ENCODE data around the gene CA4. TPM values are rescaled to one million over a fixed set of nuclear protein-coding genes. Genes with fewer than 3 reads are reported as not detected.

Gene CA4
- total and polyA plus RNA-seq, 9 of the 15 experiments (the other 6 are each of a cell fraction or from before 2014, with no cell fraction given) = 0.13 TPM; not detected in 7

DNA sequence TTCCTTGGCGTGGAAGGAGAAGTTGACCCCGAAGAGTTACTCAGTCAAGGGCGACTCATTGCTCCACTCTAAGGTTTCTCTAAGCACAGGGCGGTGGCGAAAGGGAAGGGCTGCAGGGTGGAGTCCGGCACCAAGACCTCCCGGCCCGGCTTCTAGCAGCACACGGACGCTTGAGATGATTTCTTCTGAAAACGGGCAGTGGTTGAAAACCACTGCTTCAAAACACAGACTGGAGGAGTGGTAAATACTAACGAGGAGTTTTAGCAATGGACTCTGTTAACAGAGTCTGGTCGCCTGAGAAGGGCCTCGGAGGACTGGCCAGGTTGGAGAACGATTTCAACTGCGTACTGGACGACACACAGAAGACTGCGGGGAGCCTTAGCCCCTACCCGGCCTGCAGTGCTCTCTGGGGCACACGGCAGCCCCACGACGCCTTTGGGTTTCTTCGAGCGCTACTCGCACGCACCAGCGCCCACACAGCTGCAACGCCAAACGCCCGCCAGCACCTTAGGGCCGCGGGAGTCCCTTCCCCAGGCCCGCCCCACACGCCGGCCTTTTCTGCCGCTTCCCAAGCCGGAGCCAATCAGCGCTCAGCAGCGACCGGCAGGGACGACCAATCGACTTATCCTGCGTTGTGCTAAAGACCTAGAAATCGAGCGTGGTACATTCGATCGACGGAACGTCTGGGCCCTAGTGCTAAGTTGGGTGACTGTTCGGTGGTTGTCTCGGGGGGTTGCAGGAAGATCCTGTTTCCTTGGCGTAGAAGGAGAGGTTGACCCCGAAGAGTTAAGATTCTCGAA lies 14.4 kb upstream of the CA4 start (continued):
- TF ChIP-seq, protein P1, sequence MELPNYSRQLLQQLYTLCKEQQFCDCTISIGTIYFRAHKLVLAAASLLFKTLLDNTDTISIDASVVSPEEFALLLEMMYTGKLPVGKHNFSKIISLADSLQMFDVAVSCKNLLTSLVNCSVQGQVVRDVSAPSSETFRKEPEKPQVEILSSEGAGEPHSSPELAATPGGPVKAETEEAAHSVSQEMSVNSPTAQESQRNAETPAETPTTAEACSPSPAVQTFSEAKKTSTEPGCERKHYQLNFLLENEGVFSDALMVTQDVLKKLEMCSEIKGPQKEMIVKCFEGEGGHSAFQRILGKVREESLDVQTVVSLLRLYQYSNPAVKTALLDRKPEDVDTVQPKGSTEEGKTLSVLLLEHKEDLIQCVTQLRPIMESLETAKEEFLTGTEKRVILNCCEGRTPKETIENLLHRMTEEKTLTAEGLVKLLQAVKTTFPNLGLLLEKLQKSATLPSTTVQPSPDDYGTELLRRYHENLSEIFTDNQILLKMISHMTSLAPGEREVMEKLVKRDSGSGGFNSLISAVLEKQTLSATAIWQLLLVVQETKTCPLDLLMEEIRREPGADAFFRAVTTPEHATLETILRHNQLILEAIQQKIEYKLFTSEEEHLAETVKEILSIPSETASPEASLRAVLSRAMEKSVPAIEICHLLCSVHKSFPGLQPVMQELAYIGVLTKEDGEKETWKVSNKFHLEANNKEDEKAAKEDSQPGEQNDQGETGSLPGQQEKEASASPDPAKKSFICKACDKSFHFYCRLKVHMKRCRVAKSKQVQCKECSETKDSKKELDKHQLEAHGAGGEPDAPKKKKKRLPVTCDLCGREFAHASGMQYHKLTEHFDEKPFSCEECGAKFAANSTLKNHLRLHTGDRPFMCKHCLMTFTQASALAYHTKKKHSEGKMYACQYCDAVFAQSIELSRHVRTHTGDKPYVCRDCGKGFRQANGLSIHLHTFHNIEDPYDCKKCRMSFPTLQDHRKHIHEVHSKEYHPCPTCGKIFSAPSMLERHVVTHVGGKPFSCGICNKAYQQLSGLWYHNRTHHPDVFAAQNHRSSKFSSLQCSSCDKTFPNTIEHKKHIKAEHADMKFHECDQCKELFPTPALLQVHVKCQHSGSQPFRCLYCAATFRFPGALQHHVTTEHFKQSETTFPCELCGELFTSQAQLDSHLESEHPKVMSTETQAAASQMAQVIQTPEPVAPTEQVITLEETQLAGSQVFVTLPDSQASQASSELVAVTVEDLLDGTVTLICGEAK (IDR thresholded peaks at IDR 0.05) = peak; percentile 24; the same call in 1 of the 2 replicates
- TF ChIP-seq, protein P1 (CRISPR knock-in tag; IDR thresholded peaks at IDR 0.05) = no peak
- TF ChIP-seq NRF1 (conservative IDR thresholded peaks at IDR 0.05 in 1 of 2, IDR thresholded peaks at IDR 0.05 in 1 of 2) = peak; percentile 47 to 52
- TF ChIP-seq PTTG1 (tag; IDR thresholded peaks at IDR 0.05; ENCODE audit: low read depth) = no peak
- TF ChIP-seq, protein P2, sequence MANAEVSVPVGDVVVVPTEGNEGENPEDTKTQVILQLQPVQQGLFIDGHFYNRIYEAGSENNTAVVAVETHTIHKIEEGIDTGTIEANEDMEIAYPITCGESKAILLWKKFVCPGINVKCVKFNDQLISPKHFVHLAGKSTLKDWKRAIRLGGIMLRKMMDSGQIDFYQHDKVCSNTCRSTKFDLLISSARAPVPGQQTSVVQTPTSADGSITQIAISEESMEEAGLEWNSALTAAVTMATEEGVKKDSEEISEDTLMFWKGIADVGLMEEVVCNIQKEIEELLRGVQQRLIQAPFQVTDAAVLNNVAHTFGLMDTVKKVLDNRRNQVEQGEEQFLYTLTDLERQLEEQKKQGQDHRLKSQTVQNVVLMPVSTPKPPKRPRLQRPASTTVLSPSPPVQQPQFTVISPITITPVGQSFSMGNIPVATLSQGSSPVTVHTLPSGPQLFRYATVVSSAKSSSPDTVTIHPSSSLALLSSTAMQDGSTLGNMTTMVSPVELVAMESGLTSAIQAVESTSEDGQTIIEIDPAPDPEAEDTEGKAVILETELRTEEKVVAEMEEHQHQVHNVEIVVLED (CRISPR knock-in tag; IDR thresholded peaks at IDR 0.05) = peak; percentile 71
- no peak for TF ChIP-seq MCM7 (IDR thresholded peaks at IDR 0.05)
- TF ChIP-seq TBL1XR1 (IDR thresholded peaks at IDR 0.05; ENCODE audit: low read length in 2 of 2) = 0 out of 4 replicates have a peak, but pooled peaks of 1 of the 2 experiments have one; percentile 57
